Neural progenitor cell (in vitro differentiated cells): ENCODE results near the gene MRPL50.

ENCODE experiments used
- CTCF ChIP-seq: fragments of 200-600 bp; sonication (generic); IDR thresholded peaks from 2 replicates; pipeline ENCODE4 v1.5.1; 2017; ENCODE audit warnings: antibody characterized with exemption, mild to moderate bottlenecking
- EZH2 ChIP-seq: fragments of 200-600 bp; sonication (generic); IDR thresholded peaks from 2 replicates; pipeline ENCODE4 v1.6.1; 2017; ENCODE audit warnings: antibody characterized with exemption, mild to moderate bottlenecking, moderate library complexity

GRCh38 chr9:101381118-101381517, 17.3 kb downstream of the MRPL50 start:
- TF ChIP-seq EZH2 (no peak), CTCF (no peak)
